GM06990 (cell line): ENCODE data around the gene PLEKHG7.

Experiments used
- DNase-seq: peaks from one replicate; pipeline ENCODE4 v3.0.0-alpha.2; 2011; ENCODE audit not compliant: insufficient read length; ENCODE audit errors: extremely low read depth
- H3K27me3 ChIP-seq: replicated peaks from 2 replicates; pipeline ENCODE4 v1.6.0; 2011; ENCODE audit warnings: low read length; ENCODE audit not compliant: control insufficient read depth, insufficient read depth
- H3K36me3 ChIP-seq: 2 replicates; pipeline ENCODE4 v1.5.1; 2011; ENCODE audit warnings: low read length; ENCODE audit not compliant: control insufficient read depth, insufficient read depth
- H3K4me3 ChIP-seq: replicated peaks from 2 replicates; pipeline ENCODE4 v1.5.1; 2011; ENCODE audit warnings: low read depth, mild to moderate bottlenecking, control low read depth, low read length
- TF ChIP-seq, protein P1 (sequence below): IDR thresholded peaks from 2 replicates; pipeline ENCODE4 v1.5.1; 2011; ENCODE audit warnings: low read length, control low read depth, mild to moderate bottlenecking, inconsistent platforms; ENCODE audit not compliant: insufficient read depth, poor library complexity, severe bottlenecking

PLEKHG7 gene

DNA sequence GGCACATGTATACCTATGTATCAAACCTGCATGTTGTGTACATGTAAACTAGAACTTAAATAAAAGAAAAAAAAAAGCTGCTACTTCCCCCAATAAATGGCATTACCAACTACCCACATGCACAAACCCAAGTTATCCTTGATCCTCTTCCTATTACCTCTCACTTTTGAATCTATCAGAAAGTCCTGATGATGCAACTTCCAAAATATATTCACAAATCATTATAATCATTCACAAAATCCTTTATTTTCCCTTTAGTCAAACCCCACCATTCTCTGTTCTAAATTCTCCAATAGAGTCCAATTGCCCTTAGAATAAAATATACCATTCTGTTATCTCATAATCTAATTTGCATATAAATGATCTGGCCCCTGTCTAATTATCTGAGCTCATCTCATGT lies 92.0 kb downstream of the PLEKHG7 start:
- Histone ChIP-seq H3K27me3 (no peaks in the 10 kb centered on the region), H3K4me3 (no peak overlapping the region), H3K36me3 (no peaks in the 10 kb centered on the region)
- no peak for DNase-seq
- TF ChIP-seq, protein P1, sequence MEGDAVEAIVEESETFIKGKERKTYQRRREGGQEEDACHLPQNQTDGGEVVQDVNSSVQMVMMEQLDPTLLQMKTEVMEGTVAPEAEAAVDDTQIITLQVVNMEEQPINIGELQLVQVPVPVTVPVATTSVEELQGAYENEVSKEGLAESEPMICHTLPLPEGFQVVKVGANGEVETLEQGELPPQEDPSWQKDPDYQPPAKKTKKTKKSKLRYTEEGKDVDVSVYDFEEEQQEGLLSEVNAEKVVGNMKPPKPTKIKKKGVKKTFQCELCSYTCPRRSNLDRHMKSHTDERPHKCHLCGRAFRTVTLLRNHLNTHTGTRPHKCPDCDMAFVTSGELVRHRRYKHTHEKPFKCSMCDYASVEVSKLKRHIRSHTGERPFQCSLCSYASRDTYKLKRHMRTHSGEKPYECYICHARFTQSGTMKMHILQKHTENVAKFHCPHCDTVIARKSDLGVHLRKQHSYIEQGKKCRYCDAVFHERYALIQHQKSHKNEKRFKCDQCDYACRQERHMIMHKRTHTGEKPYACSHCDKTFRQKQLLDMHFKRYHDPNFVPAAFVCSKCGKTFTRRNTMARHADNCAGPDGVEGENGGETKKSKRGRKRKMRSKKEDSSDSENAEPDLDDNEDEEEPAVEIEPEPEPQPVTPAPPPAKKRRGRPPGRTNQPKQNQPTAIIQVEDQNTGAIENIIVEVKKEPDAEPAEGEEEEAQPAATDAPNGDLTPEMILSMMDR = no peak

DNA sequence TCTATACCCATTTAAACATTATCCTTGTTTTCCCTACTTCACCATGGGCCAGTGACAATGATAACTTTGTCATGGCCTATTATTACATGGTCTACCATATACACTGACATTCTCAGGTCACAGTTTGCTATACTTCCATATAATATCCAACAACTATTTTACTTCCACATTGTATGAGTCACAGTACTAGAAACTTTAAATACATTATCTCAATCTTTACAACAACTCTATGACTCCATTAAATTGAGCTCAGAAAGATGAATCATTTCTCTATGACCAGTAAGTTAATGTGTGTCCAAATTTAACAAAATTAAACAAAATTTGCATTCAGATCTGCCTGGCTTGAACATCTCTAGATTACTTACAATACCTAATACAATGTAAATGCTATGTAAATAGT lies 93.9 kb downstream of the PLEKHG7 start:
- Histone ChIP-seq H3K27me3 (no peaks in the 10 kb centered on the region), H3K4me3 (no peak overlapping the region), H3K36me3 (no peaks in the 10 kb centered on the region)
- TF ChIP-seq, protein P1 = no peak
- no peak for DNase-seq

DNA sequence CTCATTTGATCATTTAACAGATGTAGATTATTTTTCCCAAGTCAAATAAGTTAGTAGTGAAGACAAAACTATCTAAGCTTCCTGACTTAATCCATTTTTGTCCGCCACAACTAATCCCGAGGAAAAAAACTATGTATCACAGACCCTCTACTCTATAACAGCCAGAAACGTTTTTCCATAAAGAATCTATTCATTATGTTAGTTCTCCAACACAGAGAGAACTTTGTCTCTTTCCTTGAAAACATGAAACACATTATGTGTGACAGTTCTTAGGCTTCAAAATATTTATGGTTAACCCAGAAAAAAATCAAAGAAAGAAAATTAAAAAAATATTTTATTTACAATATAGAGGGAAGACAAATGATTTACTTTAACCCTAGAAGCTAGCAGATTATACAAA lies 100.1 kb downstream of the PLEKHG7 start:
- Histone ChIP-seq H3K4me3 (no peak overlapping the region), H3K27me3 (no peaks in the 10 kb centered on the region), H3K36me3 (no peaks in the 10 kb centered on the region)
- TF ChIP-seq, protein P1 = no peak
- no peak for DNase-seq

DNA sequence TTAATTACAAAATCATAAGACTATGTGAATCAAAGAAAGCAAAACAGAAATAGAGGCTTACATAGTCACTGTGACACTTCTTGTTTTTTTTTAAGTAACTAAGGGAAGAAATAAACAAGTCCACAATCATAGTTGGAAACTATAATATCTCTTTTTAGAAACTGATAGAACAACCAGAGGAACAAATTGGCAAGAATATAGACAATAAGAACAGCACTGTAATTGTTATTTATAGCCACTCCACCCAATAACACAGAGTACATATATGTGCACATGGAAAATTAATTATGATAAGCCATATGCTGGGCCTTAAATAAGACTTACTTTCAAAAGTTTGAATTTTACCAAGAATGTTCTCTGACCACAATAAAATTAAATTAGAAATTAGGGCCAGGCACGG lies 101.1 kb downstream of the PLEKHG7 start:
- H3K36me3 ChIP-seq = no peaks in the 10 kb centered on the region; the same call in 1 of the 2 replicates
- no peak for DNase-seq
- TF ChIP-seq, protein P1 = no peak
- H3K4me3 ChIP-seq = no peak overlapping the region
- H3K27me3 ChIP-seq = no peaks in the 10 kb centered on the region

DNA sequence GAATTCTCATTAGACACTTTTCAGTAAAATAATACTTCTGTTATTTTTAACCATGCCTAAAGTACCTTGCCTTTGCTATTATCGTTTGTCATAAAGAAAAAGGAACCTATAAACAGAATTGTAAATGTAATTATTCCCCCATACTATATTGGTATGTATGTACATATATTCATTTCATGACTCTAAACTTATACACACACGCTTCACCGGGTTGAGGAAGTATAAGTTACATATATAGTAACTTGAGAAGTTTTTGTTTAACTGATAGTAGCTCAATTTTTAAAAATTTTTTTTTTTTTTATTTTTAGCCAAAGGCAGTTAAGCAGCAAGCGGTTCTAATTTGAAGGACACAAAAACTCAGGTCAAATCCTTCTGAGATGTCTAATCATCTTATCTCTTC lies 107.6 kb downstream of the PLEKHG7 start:
- H3K36me3 ChIP-seq = no peaks in the 10 kb centered on the region; the same call in 1 of the 2 replicates
- H3K4me3 ChIP-seq = no peak overlapping the region

DNA sequence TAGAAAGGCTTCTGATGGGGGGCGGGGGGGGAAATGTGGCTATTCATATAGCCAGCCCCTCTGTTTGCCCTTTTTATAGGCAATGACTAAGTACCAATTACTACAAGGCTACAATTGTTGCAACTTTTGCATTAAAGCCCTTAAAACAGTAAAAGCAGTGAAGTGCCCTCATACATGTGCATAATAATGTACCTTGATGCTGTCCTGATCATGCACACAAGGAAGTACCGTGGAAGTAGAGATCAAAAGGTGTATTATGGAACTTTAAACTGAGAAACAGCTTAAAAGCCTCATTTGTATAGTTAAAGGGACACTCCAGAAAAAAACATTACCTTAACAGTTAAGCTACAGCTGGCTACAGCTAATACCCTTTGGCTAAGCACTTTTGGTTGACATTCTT lies 111.8 kb downstream of the PLEKHG7 start:
- Histone ChIP-seq H3K4me3 (no peak overlapping the region), H3K36me3 (no peaks in the 10 kb centered on the region; the same call in 1 of the 2 replicates), H3K27me3 (no peaks in the 10 kb centered on the region)
- DNase-seq = no peak
- TF ChIP-seq, protein P1 = no peak

More for the DNA sequence above, 107.6 kb downstream of the PLEKHG7 start:
- DNase-seq = peak; percentile 34
- TF ChIP-seq, protein P1 = no peak
- H3K27me3 ChIP-seq = no peaks in the 10 kb centered on the region
